NCI-H510A (cell line): ENCODE data around the gene OBI1.

ENCODE experiments used
- DNase-seq: peaks from one replicate; lab custom pipeline; 2025; lab: John Stamatoyannopoulos, UW

Gene OBI1

GRCh38 chr13:78587395-78587794, 71.6 kb downstream of the OBI1 start:
- no peak for DNase-seq

- DNase-seq, result no peak
Measured at GRCh38 chr13:78586706-78587105, 72.2 kb downstream of the OBI1 start.

DNA sequence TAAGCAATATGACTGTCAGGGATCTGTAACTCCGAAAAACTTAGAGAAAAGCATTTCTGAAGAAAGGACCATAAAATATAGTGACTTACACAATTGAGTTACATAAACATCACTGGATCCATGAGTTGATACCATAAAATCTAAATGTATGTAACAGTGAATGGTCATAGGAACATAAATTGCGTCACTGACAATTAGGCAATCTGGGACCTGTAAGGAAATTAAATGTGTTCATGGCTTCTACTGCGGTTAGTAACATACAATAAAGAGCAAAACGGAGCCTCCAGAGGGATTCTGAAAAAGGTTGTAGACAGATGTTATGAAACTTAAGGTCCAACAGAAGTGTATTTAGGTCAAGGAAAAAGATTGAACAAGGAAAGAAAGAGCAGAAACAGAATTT, 82.7 kb downstream of the OBI1 start:
- DNase-seq, result no peak

- no peak for DNase-seq
Measured at GRCh38 chr13:78572459-78572858, 86.5 kb downstream of the OBI1 start.

- DNase-seq, result no peak
Measured at GRCh38 chr13:78569029-78569428, 89.9 kb downstream of the OBI1 start.

GRCh38 chr13:78566631-78567030, 92.3 kb downstream of the OBI1 start:
- no peak for DNase-seq
